Activated CD4-positive, alpha-beta T cell treated with anti-CD3 and anti-CD28 coated beads, Interleukin-2, amount 50 U/mL, for 24 hours (primary cell): ENCODE measurements around the gene RAB11B.
"Not testable (repeated sequence)": the region's sequence is repeated elsewhere in the genome, so short reads cannot be mapped to it uniquely, and the experiment has no call there.

Experiments used
- DNase-seq, 2 donors: peaks; one replicate each; pipeline ENCODE4 v3.0.0-alpha.2; 2020; ENCODE audit warnings: low read depth in 1 of 2, low spot score in 1 of 2

Gene RAB11B

DNA sequence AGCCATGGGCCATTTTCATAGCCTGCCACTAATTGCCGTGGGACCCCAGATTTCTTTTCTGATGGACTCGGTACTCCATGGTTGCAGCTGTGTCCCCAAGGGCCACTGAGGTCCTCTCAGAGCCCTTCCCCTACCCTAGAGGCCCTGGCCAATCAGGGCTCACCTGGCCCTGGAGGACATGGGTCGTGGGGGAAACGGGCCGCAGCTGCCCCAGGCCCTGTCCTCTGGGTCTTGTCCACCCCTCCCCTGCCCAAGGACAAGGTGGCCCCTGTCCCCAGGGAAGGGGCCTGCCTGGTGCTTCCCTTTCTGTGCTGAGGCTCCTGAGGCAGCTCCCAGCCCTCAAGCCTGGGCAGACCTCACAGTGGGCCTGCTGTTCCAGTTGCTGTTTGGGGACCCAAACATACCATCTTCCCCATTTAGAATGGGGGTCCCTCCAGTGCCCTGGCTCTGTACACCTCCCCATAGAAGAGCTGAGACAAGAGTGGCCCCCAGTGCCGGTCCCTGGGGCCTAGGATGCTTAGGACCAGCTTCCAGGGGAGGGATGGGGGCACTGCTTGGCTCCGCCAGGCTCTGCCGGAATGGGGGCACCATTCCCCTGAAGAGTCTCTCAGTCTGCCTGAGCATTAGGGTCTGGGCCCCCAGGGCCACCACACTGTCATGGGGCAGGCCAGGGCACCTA, 3.2 kb downstream of the RAB11B start:
- DNase-seq: no peak

DNA sequence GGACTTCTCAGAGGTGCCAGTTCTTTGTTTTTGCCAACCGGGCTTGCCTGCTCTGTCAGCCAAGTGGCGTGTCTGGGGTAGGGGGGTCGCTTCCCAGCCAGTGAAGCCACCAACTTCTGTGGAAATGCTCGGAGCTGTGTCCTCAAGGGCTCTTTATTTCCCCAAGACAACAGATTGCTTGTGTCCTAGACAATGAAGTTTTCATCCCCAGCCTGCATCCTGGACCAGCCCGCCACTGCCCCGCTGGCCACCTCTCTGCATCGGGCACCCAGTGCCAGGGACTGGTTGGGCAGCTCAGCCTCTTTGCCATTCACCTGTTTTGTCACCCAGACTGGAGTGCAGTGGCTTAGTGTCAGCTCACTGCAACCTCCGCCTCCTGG, 3.7 kb downstream of the RAB11B start:
- no peak for DNase-seq

DNA sequence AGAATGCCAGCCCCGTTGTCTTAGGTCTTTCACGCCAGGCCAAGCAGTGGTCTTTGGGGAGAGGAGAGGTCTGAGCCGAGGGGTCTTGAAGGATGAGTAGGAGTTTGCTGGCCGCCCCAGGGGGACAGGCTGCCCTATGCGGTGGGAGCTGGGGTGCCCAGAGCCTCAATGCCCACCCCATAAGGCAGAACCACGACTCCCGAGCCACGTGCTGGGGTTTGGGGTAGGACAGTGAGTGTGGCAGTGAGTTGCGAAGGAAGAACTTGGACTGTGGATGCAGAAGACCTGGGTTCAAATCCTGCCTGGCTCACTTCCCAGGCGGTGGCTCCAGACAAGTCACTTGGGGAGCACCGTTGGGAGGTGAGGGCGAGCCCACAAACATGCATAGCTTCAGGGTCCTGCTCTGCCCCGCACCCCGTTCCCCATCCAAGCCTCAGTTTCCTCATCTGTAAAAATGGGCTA, 5.5 kb downstream of the RAB11B start:
- DNase-seq: no peak

DNA sequence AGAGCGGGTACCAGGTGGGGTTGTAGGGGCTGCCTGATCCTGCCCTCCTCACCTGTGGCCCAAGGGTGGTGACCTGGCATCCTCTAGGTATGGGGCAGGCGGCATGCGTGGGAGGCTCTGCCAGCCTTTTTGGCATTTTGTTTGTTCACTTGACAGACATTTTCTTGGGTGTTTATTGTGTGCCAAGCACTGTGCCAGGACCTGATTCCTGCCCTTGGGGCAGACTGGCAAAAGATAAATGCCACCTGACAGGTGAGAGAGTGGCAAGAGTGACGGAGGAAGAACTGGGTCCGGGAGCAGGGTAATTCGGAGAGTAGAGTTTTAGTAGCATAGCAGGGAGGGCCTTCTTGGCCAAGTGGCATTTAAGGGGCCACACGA, 6.0 kb downstream of the RAB11B start:
- no peak for DNase-seq

DNA sequence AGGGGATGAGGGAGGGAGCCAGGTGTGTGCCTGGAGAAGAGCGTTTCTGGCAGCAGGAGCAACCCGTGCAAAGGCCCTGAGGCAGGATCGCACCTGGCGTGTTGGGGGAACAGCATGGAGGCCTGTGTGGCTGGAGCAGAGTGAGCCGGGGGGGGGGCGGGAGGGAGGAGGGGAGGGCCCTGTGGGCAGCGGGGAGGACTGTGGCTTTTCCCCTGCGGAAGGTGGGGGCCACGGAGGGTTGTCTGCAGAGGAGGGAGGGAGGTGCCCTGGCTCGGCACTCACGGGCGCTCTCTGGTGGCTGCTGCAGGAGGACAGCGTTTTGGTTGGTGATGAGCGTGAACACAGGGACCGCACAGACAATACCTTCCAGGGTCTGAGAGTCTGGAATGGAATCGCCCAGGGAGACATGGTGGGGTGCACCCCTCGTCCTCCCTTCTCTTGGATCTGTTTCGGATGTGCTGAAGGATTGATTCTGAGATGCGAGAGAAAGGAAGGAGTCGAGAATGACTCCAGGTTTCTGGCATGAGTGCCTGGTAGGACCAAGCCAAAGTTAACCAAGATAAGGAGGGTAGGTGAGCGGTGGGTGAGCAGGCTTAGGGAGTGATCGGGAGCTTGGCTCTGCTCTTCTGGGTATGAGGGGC, 6.5 kb downstream of the RAB11B start:
- DNase-seq: peak; percentile 42 to 49

DNA sequence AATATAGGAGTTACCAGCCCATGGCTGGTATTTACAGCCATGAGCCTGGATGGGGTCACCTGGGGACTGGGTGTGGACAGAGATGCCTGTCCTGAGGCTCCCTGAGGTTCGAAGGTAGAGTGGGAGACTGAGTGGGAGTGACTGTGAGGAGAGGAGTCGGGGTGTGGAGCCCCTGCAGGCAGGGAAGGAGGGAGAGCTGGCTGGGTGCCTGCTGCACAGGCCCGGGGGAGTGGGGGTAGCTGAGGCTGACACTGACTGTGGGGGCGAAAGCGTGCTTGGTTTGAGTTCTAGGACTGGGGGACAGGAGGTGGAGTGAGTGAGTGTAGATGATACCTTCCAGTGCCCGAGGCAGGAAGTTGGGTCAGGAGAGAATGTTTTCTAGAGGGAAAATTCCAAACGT, 7.1 kb downstream of the RAB11B start:
- no peak for DNase-seq

DNA sequence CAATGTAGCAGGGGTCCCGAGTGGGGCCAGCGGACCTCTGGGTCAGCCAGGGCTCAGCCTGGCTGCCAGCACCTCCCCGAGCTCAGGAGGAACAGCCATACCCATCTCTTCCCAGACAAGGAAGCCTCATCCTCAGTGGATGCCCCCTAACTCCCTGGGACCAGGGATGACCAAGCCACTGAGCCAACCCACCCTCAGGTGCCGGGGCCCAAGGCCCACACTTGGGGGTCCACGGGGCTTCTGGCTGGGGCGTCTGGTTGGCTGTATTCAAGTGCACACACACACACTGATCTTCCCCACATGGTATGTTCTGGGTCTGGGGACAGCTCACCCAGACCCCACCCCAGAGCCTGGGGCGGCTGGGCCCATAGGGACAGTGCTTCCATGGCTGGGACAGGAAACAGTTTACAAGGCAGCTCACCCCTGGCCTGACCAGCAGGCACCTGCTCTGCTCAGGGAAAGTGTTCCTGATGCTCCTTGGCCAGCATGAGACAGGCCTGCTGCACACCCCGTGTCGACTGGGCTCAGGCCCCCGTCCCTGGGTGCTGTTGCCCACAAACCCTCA, 7.7 kb downstream of the RAB11B start:
- no peak for DNase-seq

DNA sequence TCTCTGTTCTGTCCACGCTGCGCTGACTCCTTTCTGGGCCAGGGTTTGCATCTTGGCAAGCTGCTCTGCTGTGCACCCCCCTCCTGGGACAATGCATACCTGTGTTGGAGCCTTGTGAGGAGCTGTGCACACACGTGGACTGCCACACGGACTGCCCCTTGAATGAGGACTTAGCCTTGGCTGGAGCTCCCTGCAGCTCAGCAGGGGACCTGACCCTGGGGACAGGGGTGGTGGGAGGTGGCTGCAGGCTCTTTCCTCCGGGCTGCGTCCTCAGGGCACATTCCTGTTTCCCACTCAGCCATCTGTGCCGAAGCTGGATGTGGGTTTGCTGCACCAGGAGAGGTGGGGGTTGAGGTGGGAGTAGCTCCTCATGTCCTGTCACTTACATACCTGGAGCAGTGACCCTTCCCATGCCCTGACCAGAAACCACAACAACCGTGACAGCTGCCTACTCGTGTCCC, 8.2 kb downstream of the RAB11B start:
- no peak for DNase-seq

DNA sequence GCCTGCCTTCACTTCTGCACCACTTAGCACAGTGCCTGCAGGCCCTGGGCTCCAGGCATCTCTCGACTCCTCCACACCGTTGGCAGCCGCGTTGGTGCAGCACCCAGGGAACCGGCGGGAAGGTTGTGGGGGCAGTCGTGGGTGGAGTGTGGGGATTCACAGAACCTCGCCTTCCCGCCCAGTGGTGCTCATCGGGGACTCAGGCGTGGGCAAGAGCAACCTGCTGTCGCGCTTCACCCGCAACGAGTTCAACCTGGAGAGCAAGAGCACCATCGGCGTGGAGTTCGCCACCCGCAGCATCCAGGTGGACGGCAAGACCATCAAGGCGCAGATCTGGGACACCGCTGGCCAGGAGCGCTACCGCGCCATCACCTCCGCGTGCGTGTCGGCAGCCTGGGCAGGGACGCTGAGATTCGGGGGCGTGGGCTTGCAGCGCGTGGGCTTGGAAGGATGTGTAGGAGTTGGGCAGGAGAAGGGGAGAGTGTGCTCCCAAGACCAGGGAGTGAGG, 9.6 kb downstream of the RAB11B start:
- no peak for DNase-seq

DNA sequence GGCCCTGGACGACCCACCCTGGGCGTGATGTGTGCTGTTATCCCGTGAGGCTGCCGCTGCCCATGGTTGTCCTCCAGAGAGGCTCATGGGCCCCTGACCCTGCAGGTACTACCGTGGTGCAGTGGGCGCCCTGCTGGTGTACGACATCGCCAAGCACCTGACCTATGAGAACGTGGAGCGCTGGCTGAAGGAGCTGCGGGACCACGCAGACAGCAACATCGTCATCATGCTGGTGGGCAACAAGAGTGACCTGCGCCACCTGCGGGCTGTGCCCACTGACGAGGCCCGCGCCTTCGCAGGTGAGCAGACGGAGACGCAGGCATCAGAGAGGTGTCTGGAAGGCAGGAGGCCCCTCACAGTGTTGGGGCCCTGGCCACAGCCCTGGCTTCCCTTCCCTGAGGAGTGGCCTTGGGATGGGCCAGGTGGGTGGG, 11.8 kb downstream of the RAB11B start:
- no peak for DNase-seq

DNA sequence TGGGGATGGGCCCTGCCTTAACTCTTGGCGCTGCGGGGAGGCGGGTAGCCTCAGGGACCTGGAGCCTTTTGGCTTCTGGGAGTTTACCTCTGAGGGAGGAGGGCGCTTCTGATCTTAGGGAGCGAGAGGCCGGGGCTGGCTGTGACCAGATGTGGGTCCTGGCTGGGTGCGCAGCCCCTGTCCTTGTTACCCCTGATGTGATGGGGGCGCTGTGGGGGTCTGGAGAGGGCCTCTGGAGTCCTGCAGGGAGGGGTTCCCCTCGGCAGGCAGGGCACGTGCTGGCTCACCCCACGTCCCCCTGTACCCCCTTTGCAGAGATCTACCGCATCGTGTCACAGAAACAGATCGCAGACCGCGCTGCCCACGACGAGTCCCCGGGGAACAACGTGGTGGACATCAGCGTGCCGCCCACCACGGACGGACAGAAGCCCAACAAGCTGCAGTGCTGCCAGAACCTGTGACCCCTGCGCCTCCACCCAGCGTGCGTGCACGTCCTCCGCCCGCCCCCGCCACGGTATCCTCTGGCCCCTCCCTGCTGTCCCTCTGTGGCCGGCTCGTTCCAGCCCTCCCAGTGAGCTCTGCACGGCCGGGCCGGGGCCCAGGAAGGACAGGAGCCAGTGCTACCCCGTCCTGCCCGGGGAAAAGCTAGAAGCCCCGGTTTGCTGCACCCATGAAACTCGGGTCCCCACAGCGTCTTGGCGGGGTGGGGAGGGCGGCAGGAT, 13.1 kb downstream of the RAB11B start:
- DNase-seq: no peak

DNA sequence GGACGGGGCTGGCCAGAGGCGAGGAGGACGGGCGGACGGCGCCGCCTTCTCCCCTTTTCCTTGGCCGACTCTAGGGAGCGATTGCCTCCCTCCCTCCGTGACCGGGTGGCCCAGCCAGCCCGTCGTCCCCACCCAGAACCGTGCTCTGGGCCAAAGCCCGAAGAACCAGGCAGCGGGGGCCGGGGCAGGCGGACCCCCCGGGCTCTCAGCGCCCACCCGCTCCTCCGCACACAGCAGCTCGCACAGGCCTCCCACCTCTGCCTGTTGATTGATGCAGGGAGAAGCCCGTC, 13.6 kb downstream of the RAB11B start:
- DNase-seq: no peak

DNA sequence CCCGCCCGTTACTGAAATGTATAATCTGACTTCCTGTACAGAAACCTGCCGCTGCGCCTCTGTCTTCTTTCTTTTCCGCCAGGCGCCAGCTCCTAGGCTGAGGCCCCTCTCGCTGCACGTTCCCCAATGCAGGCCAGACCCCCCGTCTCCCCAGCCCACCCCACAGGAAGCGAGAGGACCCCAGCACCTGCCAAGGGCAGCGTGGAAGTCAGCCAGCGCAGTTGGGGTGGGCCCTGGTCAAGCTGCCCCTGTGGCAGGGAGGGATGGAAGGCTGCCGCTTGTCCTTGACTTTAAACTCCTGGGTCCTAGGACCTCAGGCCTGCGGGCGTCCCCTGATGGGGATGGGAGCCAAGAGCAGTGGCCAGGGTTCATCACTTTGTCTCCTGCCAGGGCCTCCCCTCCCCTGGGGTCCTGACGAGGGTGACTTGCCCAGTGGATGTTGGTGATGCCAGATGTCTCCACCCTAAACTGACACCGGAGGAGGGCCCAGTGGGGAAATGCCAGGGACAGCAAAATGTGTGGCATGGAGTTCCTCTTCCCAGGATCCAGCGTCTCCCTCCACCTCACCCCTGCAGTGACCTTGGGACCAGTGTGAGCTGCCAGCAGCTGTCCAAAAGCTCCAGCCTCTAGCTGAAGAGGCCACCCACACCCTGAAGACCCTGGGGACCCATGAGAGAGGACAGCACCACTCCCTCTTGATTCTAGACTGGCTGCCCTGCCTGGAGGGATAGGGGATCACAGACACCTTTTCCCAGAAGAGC, 14.4 kb downstream of the RAB11B start:
- no peak for DNase-seq

DNA sequence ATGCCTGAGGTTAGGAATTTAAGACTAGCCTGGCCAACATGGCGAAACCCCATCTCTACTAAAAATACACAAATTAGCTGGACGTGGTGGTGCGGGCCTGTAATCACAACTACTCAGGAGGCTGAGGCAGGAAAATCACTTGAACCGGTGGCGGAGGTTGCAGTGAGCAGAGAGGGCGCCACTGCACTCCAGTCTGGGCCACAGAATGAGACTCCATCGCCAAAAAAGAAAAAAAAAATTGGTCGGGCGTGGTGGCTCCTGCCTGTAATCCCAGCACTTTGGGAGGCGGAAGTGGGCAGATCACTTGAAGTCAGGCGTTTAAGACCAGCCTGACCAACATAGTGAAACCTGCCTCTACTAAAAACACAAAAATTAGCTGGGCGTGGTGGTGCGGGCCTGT, 20.6 kb downstream of the RAB11B start:
- DNase-seq: not testable (repeated sequence)

DNA sequence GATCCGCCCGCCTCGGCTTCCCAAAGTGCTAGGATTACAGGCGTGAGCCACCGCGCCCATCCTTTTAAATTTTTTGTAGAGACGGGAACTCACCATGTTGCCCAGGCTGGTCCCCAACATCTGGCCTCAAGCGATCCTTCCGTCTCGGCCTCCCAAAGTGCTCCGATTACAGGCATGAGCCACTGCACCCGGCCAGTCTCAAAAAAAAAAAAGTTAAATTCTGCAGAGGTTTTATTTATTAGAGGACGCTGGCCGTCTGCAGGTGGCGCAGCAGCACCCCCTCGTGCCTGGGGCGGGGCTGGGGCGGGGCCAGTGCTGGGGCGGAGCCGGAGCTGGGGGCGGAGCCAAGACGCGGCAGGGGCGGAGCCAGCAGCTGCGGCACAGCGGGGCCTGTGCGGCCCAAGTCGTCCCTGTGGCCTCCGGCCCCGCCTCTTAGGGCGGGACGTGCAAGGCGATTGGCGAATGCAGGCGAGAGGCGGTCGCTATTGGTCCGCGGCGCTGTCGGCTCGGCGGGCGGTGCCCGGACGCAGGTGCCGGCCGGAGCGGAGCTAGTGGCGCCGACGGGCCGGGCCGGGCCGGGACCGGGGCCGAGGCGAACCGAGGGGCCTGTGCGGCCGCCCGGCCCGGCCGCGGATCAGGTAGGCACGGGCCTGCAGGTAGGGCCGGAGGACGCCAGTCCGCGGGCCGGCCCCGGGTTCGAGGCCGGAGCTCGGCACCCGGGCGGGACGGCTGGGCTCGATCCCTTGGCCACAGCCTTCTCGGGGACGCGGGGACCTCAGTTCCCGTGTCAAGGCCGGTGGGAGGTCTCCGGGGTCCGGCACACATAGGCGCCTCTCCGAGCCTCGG, 22.8 kb downstream of the RAB11B start, which contains the start of gene MARCHF2:
Gene MARCHF2, plus strand, starts transcription at position 523 of the 846 bp plus-strand sequence. CDS start 8,536 bp downstream, outside the sequence.
- peak; percentile 90 to 98 for DNase-seq

DNA sequence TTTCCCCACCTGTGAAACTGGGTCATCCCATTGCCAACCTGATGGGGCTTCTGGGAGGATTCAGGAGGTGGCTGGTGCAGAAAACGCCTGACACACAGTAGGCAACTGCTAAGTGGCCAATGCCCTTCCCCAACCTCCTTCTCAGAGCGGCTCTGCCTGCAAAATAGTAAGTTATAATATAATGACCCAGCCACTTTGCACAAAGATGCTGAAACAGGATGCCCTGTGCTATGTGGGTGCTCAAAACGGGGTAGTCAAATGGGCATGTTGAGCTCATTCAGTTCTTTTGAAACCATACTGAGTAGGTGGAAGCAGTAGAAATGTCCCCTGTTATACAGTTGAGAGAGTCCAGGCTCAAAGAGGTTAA, 23.5 kb downstream of the RAB11B start:
- DNase-seq: no peak

DNA sequence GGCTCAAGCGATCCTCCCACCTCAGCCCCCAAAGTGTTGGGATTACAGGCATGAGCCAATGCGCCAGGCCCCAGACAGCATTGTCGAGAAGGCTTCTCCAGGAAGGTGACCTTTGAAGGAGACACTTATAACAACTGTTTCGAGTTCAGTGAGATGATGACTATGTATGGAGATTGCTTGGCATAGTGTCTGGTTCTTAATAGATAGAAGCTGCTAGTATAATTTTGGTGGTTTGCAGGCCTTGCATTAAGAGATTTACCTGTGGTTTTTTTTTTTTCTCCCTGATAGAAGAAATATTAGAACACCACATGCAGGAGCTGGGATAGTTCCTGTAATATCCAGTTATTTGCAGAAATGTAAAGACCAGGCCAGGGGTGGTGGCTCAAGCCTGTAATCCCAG, 26.6 kb downstream of the RAB11B start:
- no peak for DNase-seq

DNA sequence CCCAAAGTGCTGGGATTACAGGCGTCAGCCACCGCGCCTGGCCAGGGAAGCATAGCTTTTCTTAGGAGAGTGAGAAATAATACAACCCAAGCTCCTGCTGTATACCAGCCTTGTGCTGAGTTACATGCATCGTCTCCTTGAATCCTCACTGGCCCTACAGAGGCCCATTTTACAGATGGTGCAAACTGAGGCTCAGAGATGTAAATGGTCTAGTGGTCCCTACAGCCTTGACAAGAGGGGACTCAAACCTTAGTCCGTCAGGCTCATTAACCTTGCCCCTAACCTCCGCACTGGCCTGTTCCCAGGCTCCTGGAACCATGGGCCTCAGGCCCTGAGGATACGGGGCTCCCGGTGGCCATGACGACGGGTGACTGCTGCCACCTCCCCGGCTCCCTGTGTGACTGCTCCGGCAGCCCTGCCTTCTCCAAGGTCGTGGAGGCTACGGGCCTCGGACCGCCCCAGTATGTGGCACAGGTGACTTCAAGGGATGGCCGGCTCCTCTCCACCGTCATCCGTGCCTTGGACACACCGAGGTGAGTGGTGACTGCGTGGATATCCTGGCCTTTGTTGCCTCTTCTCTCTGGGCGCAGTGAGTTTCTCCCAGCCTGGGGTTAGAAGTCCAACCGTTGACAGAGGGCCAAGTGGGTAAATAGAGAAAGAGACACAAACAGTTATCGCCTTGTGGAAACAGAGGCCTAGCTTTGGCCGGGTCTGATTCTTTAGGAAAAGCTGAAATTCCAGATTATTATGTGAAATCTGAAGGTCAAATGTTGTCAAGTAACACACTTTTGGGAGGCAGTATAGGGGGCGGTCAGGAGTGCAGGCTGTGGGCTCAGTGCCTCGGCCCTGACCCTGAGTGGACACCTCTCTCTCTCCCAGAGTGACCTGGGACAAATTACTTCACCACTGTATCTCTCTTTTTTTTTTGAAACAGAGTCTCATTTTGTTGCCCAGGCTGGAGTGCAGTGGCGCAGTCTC, 31.6 kb downstream of the RAB11B start:
- DNase-seq: no peak

DNA sequence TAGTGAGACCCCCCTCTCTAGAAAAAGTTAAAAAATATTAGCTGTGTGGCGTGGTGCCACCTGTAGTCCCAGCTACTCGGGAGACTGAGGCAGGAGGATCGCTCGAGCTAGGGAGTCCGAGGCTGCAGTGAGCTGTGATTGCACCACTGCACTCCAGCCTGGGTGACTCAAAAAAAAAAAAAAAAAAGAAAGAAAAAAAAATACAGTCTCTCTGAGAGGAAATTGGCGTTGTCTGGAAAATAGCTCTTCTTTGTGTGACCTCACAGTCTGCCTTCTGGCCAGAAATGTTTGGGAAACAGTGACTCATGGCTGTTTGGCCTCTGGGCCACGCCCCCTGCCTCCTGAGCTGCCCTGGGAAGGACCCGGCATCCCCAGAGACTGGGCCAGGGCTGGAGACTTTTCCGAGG, 33.7 kb downstream of the RAB11B start:
- DNase-seq: no peak
